ENCODE results near the gene SMAD9.

Gene SMAD9

DNA sequence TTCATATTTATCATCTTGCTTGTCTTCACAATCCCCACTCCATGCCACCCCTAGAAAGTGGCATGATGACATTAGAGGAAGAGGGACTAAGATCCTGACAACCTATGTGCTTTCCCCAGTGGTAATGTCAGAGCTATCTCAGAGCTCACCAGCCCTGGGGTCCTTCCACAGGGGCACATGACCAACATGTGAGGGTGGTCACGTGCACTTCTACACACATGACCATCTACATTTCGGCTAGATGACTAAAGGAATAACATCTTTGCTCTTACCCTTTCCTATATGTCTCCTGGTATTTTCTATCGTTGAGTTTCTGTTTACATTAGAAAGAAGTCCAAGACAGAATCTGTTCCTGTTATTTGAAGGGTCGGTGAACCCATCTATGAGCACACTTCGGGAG lies 54.8 kb downstream of the SMAD9 start:
- no peaks in the 10 kb centered on the region for H3K9me3 ChIP-seq (ENCODE audit: control insufficient read depth in 2 of 2, low read length in 2 of 2)

DNA sequence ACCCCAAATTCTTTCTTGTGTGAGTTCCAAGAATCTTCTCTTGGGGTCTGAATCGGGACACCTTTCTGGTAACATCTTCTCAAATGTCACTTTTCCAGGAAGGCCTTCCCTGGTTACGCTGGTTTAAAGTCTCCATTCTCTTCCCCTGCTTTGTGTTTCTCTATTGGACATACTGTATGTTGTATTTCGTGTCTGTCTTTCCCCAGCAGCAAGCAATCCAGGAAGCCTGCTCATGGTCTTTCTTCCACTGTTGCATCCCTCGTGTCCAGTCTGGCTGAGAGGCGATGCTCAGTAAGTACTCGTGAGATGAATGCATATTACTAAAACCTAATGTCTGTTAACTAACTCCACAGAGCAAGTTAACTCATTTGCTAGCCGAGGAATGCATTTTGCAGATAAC lies 57.3 kb downstream of the SMAD9 start:
- peaks cover 3% of the 10 kb centered on the region for H3K4me1 ChIP-seq (ENCODE audit: control insufficient read depth, insufficient read depth, low read length)
- no peaks in the 10 kb centered on the region for H3K9me3 ChIP-seq (ENCODE audit: control insufficient read depth in 2 of 2, low read length in 2 of 2)
- H3K27ac ChIP-seq (ENCODE audit: low read length) = no peak overlapping the region
- H3K27me3 ChIP-seq (ENCODE audit: control insufficient read depth in 1 of 2, insufficient read depth in 2 of 2, low read length in 2 of 2) = no peaks in the 10 kb centered on the region
- H3K36me3 ChIP-seq (ENCODE audit: control insufficient read depth in 2 of 2, insufficient read depth in 2 of 2, low read length in 2 of 2) = peaks cover 9 to 21% of the 10 kb centered on the region in 2 donors
- H3K4me3 ChIP-seq (ENCODE audit: low read length in 2 of 2) = no peak overlapping the region
- no peak overlapping the region for H3K9ac ChIP-seq (ENCODE audit: low read length in 2 of 2)

More for the DNA sequence above, 54.8 kb downstream of the SMAD9 start:
- no peak overlapping the region for H3K9ac ChIP-seq (ENCODE audit: low read length in 2 of 2)
- peaks cover 3% of the 10 kb centered on the region for H3K4me1 ChIP-seq (ENCODE audit: control insufficient read depth, insufficient read depth, low read length)
- no peak overlapping the region for H3K27ac ChIP-seq (ENCODE audit: low read length)
- no peaks in the 10 kb centered on the region for H3K27me3 ChIP-seq (ENCODE audit: control insufficient read depth in 1 of 2, insufficient read depth in 2 of 2, low read length in 2 of 2)
- H3K36me3 ChIP-seq (ENCODE audit: control insufficient read depth in 2 of 2, insufficient read depth in 2 of 2, low read length in 2 of 2) = peaks cover 15 to 21% of the 10 kb centered on the region in 2 donors
- no peak overlapping the region for H3K4me3 ChIP-seq (ENCODE audit: low read length in 2 of 2)

DNA sequence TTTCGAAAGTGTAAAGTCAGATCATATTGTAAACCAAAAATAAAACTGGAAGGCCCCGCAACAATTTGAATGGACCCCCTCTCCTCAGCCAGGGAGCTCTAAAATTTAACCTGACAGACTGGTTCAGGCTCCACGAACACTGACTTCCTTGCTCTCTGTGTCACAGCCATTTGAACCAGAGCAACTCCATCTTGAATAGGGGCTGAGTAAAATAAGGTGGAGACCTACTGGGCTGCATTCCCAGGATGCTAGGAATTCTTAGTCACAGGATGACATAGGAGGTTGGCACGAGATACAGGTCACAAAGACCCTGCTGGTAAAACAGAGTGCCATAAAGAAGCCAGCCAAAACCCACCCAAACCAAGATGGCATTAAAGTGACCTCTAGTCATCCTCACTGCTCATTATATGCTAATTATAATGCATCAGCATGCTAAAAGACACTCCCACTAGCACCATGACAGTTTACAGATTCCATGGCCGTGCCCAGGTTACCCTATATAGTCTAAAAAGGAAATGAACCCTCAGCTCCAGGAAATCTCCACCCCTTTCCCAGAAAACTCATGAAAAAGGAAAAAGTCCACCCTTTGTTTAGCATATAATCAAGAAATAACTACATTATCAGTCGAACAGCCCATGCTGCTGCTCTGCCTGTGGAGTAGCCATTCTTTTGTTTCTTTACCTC lies 57.9 kb downstream of the SMAD9 start:
- no peak overlapping the region for H3K9ac ChIP-seq (ENCODE audit: low read length in 2 of 2)
- H3K4me1 ChIP-seq (ENCODE audit: control insufficient read depth, insufficient read depth, low read length) = peaks cover 3% of the 10 kb centered on the region
- H3K27me3 ChIP-seq (ENCODE audit: control insufficient read depth in 1 of 2, insufficient read depth in 2 of 2, low read length in 2 of 2) = no peaks in the 10 kb centered on the region
- H3K27ac ChIP-seq (ENCODE audit: low read length) = no peak overlapping the region
- H3K4me3 ChIP-seq (ENCODE audit: low read length in 2 of 2) = no peak overlapping the region
- peaks cover 12 to 21% of the 10 kb centered on the region in 2 donors for H3K36me3 ChIP-seq (ENCODE audit: control insufficient read depth in 2 of 2, insufficient read depth in 2 of 2, low read length in 2 of 2)
- no peaks in the 10 kb centered on the region for H3K9me3 ChIP-seq (ENCODE audit: control insufficient read depth in 2 of 2, low read length in 2 of 2)

DNA sequence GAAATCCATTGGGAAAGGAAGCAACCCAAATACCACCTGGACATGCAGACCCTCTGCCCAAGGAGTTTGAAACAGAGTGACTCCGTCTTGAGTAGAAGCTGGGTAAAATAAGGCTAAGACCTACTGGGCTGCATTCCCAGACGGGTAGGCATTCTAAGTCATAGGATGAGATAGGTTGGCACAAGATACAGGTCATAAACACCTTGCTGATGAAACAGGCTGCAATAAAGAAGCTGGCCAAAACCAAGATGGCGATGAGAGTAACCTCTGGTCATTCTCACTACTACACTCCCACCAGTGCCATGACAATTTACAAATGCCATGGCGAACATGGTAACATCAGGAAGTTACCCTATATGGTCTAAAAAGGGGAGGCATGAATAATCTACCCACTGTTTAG lies 60.8 kb downstream of the SMAD9 start:
- H3K36me3 ChIP-seq (ENCODE audit: control insufficient read depth in 2 of 2, insufficient read depth in 2 of 2, low read length in 2 of 2) = peaks cover 4 to 12% of the 10 kb centered on the region in 2 donors
- peaks cover 3% of the 10 kb centered on the region for H3K4me1 ChIP-seq (ENCODE audit: control insufficient read depth, insufficient read depth, low read length)
- H3K9ac ChIP-seq (ENCODE audit: low read length in 2 of 2) = no peak overlapping the region
- H3K9me3 ChIP-seq (ENCODE audit: control insufficient read depth in 2 of 2, low read length in 2 of 2) = no peaks in the 10 kb centered on the region
- H3K27ac ChIP-seq (ENCODE audit: low read length) = no peak overlapping the region
- no peaks in the 10 kb centered on the region for H3K27me3 ChIP-seq (ENCODE audit: control insufficient read depth in 1 of 2, insufficient read depth in 2 of 2, low read length in 2 of 2)
- no peak overlapping the region for H3K4me3 ChIP-seq (ENCODE audit: low read length in 2 of 2)

DNA sequence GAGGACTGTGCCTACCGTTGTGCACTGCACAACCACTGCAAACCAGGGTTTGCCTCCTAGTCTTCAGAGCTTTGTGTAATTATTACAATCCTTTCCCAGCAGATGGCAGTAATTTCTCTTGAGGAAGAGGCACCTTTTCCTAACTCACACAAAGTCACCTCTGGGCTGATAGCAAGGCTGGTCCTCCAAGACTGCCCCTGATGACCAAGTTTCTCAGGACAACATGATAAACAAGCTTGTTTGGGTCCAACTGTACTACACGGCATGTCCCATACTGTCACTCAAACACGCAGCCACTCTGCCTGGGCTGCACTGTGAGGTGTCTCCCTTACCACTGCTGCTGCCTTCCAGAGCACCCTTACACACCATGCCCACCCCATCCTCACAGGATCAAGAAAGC lies 61.7 kb downstream of the SMAD9 start:
- Histone ChIP-seq H3K9me3 (ENCODE audit: control insufficient read depth in 2 of 2, low read length in 2 of 2) (no peaks in the 10 kb centered on the region), H3K9ac (ENCODE audit: low read length in 2 of 2) (no peak overlapping the region), H3K36me3 (ENCODE audit: control insufficient read depth in 2 of 2, insufficient read depth in 2 of 2, low read length in 2 of 2) (peaks cover 7 to 11% of the 10 kb centered on the region in 2 donors), H3K4me3 (ENCODE audit: low read length in 2 of 2) (no peak overlapping the region), H3K27me3 (ENCODE audit: control insufficient read depth in 1 of 2, insufficient read depth in 2 of 2, low read length in 2 of 2) (no peaks in the 10 kb centered on the region), H3K27ac (ENCODE audit: low read length) (no peak overlapping the region), H3K4me1 (ENCODE audit: control insufficient read depth, insufficient read depth, low read length) (peaks cover 3% of the 10 kb centered on the region)

DNA sequence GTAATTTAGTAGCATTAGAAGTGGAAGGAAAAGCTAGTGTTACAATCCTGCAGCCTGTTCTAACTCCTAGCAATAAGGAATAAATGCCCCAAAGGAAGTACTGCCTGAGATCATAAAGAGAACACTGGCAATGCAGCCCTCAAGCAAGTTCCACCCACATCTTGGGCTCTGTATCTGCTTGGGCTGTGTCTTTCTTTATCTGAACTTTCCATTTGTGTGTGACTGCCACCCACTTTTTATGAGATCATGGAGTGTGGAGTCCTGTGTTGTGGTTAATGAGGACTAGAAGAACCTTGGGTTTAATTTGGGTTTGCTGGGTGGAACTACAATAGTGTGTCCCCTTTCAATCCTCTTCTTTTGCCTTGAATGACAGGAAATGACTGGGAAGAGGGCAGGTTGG lies 62.8 kb downstream of the SMAD9 start:
- Histone ChIP-seq H3K4me1 (ENCODE audit: control insufficient read depth, insufficient read depth, low read length) (no peaks in the 10 kb centered on the region), H3K27me3 (ENCODE audit: control insufficient read depth in 1 of 2, insufficient read depth in 2 of 2, low read length in 2 of 2) (no peaks in the 10 kb centered on the region), H3K27ac (ENCODE audit: low read length) (no peak overlapping the region), H3K36me3 (ENCODE audit: control insufficient read depth in 2 of 2, insufficient read depth in 2 of 2, low read length in 2 of 2) (peaks cover 8 to 10% of the 10 kb centered on the region in 2 donors), H3K9ac (ENCODE audit: low read length in 2 of 2) (no peak overlapping the region), H3K4me3 (ENCODE audit: low read length in 2 of 2) (no peak overlapping the region), H3K9me3 (ENCODE audit: control insufficient read depth in 2 of 2, low read length in 2 of 2) (no peaks in the 10 kb centered on the region)

DNA sequence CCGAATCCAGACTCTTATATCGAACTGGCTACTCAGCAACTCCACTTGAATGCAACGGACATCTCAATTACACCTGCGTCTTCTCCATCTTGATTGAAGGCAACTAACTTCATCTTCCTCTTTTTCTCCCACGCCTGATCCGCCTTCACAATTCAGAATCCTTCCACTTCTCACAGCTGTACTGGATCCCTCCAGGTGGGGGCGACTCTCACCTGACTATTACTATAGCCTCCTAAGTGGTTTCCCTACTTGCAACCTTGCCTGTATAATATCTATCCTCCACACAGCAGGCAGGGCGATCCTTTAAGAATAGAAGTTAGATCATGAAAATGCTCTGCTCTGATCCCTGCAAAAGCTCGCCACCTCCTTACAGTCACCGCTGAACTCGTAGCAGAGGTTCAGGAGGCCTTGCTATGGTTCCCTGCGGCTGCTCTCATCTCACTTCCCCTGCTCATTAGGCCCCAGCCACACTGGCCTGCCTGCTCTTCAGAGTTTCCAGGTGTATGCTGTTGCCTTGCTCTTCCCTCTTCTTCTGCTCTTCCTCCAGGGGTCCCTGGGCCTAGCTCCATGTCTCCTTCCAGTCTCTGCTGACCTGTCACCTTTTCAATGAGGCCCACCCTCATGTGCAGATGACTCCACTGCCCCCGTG lies 69.1 kb downstream of the SMAD9 start:
- Histone ChIP-seq H3K27ac (ENCODE audit: low read length) (no peak overlapping the region), H3K9ac (ENCODE audit: low read length in 2 of 2) (no peak overlapping the region), H3K4me1 (ENCODE audit: control insufficient read depth, insufficient read depth, low read length) (no peaks in the 10 kb centered on the region), H3K27me3 (ENCODE audit: control insufficient read depth in 1 of 2, insufficient read depth in 2 of 2, low read length in 2 of 2) (no peaks in the 10 kb centered on the region), H3K9me3 (ENCODE audit: control insufficient read depth in 2 of 2, low read length in 2 of 2) (no peaks in the 10 kb centered on the region), H3K36me3 (ENCODE audit: control insufficient read depth in 2 of 2, insufficient read depth in 2 of 2, low read length in 2 of 2) (peaks cover 8 to 14% of the 10 kb centered on the region in 2 donors), H3K4me3 (ENCODE audit: low read length in 2 of 2) (no peak overlapping the region)

DNA sequence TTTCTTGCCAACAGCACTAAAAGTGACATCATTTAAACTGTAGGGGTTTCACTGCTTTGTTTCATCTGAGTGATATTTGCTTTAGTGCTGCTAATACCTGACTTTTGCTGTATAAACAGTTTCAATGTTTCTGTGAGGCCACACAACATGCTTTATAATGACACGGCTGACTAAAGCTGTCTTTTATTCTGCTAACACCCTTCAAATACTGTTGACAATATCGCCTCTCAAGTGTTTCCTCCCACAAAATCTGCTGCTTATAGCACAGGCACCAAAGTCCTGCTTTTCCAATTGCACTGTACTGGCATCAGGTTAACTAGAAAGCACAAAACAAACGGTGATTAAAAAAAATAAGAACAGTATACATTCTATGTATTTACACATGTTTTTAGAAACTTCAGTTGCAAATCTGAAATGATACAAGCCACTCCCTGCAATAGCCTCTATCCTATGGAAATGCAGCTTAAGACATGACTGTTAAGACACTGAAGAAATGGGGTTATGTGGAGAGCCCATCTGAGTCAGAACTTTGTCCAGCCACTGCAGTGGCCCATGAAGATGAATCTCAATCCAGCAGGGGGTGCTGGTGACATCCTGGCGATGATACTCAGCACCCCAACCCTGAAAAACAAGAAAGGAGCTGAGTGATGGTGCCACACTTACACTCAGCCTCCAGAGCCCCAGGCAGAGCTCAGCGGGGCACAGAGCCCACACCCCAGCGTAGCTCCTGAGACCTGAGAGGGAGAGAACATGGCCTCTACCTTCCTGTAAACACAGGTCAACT lies 71.6 kb downstream of the SMAD9 start:
- Histone ChIP-seq H3K4me3 (ENCODE audit: low read length in 2 of 2) (no peak overlapping the region), H3K9ac (ENCODE audit: low read length in 2 of 2) (no peak overlapping the region), H3K4me1 (ENCODE audit: control insufficient read depth, insufficient read depth, low read length) (no peaks in the 10 kb centered on the region), H3K27me3 (ENCODE audit: control insufficient read depth in 1 of 2, insufficient read depth in 2 of 2, low read length in 2 of 2) (no peaks in the 10 kb centered on the region), H3K36me3 (ENCODE audit: control insufficient read depth in 2 of 2, insufficient read depth in 2 of 2, low read length in 2 of 2) (peaks cover 7 to 19% of the 10 kb centered on the region in 2 donors), H3K27ac (ENCODE audit: low read length) (no peak overlapping the region), H3K9me3 (ENCODE audit: control insufficient read depth in 2 of 2, low read length in 2 of 2) (no peaks in the 10 kb centered on the region)

DNA sequence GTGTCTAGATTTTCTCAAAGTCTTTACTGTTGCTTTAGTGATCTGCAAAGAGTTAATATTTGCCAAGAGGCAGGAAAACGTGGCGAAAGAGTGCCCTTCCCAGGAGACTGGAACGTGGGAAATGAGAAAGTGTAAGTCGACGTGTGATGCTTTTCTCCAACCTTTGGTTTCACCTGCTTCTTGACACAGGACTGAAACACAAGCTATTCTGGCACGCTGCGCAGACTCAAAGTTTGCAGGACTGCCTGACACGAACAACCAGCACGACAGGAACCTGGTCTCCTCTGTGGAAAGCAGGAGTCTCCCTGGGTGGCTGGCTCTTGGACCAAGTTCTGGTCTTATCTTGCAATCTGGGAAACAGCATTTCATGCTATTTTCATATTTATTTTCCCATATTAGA lies 72.4 kb downstream of the SMAD9 start:
- no peaks in the 10 kb centered on the region for H3K27me3 ChIP-seq (ENCODE audit: control insufficient read depth in 1 of 2, insufficient read depth in 2 of 2, low read length in 2 of 2)
- H3K27ac ChIP-seq (ENCODE audit: low read length) = no peak overlapping the region
- no peak overlapping the region for H3K4me3 ChIP-seq (ENCODE audit: low read length in 2 of 2)
- no peak overlapping the region for H3K9ac ChIP-seq (ENCODE audit: low read length in 2 of 2)
- H3K4me1 ChIP-seq (ENCODE audit: control insufficient read depth, insufficient read depth, low read length) = no peaks in the 10 kb centered on the region
- H3K36me3 ChIP-seq (ENCODE audit: control insufficient read depth in 2 of 2, insufficient read depth in 2 of 2, low read length in 2 of 2) = peaks cover 5 to 16% of the 10 kb centered on the region in 2 donors
- no peaks in the 10 kb centered on the region for H3K9me3 ChIP-seq (ENCODE audit: control insufficient read depth in 2 of 2, low read length in 2 of 2)

DNA sequence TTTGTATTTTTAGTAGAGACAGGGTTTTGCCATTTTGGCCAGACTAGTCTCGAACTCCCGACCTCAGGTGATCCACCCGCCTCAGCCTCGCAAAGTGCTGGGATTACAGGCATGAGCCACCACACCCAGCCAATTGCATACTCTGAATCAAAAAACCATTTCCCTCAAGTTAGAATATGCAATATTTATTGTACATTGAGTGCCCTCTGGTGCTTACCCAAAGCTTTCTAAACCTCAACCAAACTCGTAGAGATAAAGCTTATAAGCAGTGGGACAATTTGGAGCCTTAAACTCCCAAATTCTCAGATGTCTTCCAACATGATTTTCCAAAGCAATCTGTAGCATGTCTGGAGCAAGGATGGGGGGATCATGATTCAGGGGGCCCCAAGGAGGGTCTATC lies 78.6 kb downstream of the SMAD9 start:
- Histone ChIP-seq H3K4me3 (ENCODE audit: low read length in 2 of 2) (no peak overlapping the region), H3K27ac (ENCODE audit: low read length) (no peak overlapping the region), H3K9ac (ENCODE audit: low read length in 2 of 2) (no peak overlapping the region), H3K36me3 (ENCODE audit: control insufficient read depth in 2 of 2, insufficient read depth in 2 of 2, low read length in 2 of 2) (peaks cover 0 to 10% of the 10 kb centered on the region in 2 donors), H3K9me3 (ENCODE audit: control insufficient read depth in 2 of 2, low read length in 2 of 2) (no peaks in the 10 kb centered on the region), H3K27me3 (ENCODE audit: control insufficient read depth in 1 of 2, insufficient read depth in 2 of 2, low read length in 2 of 2) (no peaks in the 10 kb centered on the region), H3K4me1 (ENCODE audit: control insufficient read depth, insufficient read depth, low read length) (no peaks in the 10 kb centered on the region)

Measured in stomach smooth muscle (tissue), 2 donors.